Gastrocnemius medialis (tissue), 4 donors: ENCODE measurements around the gene ACKR2. TPM values are rescaled to one million over a fixed set of nuclear protein-coding genes. Genes with fewer than 3 reads are reported as not detected.

Source experiments
- ATAC-seq, 2 donors: fragments of 150-250 bp; one replicate each; pipeline ENCODE4 v1.9.1; 2016
- DNase-seq, 2 donors: peaks; one replicate each; pipeline ENCODE4 v3.0.0-alpha.2; 2019
- H3K27ac ChIP-seq, 4 donors: fragments of 200-600 bp; sonication (generic); 1 replicate in 1 of 4; 2 replicates in 3 of 4; pipeline ENCODE4 v1.5.1; 2016 to 2018; ENCODE audit warnings: mild to moderate bottlenecking in 2 of 4, moderate library complexity in 1 of 4
- H3K27me3 ChIP-seq, 3 donors: fragments of 200-600 bp; sonication (generic) in 2 of 3; 1 replicate in 1 of 3; 2 replicates in 2 of 3; pipeline versions ENCODE4 v1.5.1 to v1.6.0; 2016 to 2019; ENCODE audit warnings: mild to moderate bottlenecking in 1 of 3, moderate library complexity in 1 of 3
- H3K36me3 ChIP-seq, 2 donors: fragments of 200-600 bp; sonication (generic) in 1 of 2; one replicate each; pipeline ENCODE4 v1.5.1; 2017 to 2018
- H3K4me1 ChIP-seq, 2 donors: fragments of 200-600 bp; sonication (generic) in 1 of 2; one replicate each; pipeline ENCODE4 v1.5.1; 2016 to 2017; ENCODE audit warnings: mild to moderate bottlenecking in 2 of 2
- H3K4me3 ChIP-seq, 4 donors: fragments of 200-600 bp; sonication (generic) in 3 of 4; 1 replicate in 1 of 4; 2 replicates in 3 of 4; pipeline ENCODE4 v1.5.1; 2016 to 2019; ENCODE audit warnings: mild to moderate bottlenecking in 2 of 4
- H3K9me3 ChIP-seq, 3 donors: fragments of 200-600 bp; sonication (generic) in 2 of 3; 1 replicate in 1 of 3; 2 replicates in 2 of 3; pipeline ENCODE4 v1.5.1; 2016 to 2019
- CTCF ChIP-seq, 5 experiments: fragments of 450-650 bp in 3 of 5; fragments of 200-600 bp in 2 of 5; sonication (generic) in 2 of 5; IDR thresholded peaks in 4 of 5; conservative IDR thresholded peaks in 1 of 5; 1 replicate in 4 of 5; 2 replicates in 1 of 5; pipeline ENCODE4 v1.5.1; 2016 to 2019; ENCODE audit warnings: antibody characterized with exemption in 5 of 5, mild to moderate bottlenecking in 3 of 5, moderate library complexity in 3 of 5
- POLR2A ChIP-seq, 2 donors: fragments of 450-650 bp; IDR thresholded peaks; one replicate each; pipeline ENCODE4 v1.6.1; 2017; ENCODE audit warnings: antibody characterized with exemption in 2 of 2, mild to moderate bottlenecking in 2 of 2, moderate library complexity in 2 of 2
- in situ Hi-C, 4 donors: fragments of 200-750 bp; cut with MboI; loops; one replicate each; pipeline versions ENCODE4 v1.15.0 to v1.8.0; 2017; ENCODE audit warnings: low sequenced_read_pairs in 4 of 4
- intact Hi-C: fragments of 100-400 bp; cut with DNase I; formaldehyde crosslinking; loops from one replicate; pipeline ENCODE4 v1.15.1; 2023; ENCODE audit warnings: low total_unique reads
- total RNA-seq, 4 donors: library from RNA; depleted of rRNA; stranded (reverse); fragments of >200 nt; gene quantifications; one replicate each; pipeline versions ENCODE4 v1.1.0 to v1.2.3, GENCODE V29; 2016

Gene ACKR2
- total RNA-seq, 4 donors from 2014 or later = 0.23 to 1.1 (median 0.51) TPM; not detected in 1

DNA sequence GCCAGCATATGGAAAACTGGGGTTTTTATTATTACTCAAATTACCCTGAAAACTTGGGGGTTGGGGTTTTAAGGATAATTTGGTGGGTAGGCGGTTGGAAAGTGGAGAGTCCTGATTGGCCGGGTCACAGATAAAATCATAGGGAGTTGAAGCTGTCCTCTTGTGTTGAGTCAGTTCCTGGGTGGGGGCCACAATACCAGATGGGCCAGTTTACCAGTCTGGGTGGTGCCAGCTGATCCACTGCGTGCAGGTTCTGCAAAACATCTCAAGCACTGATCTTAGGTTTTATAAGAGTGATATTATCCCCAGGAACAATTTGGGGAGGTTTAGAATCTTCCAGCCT, 91.8 kb downstream of the ACKR2 start:
- Histone ChIP-seq H3K27me3 (no peaks in the 10 kb centered on the region), H3K9me3 (no peaks in the 10 kb centered on the region), H3K36me3 (no peaks in the 10 kb centered on the region), H3K27ac (no peak overlapping the region), H3K4me1 (no peaks in the 10 kb centered on the region), H3K4me3 (no peak overlapping the region)
- DNase-seq (no peak), ATAC-seq (no peak)
- intact Hi-C loops (no loop called here), in situ Hi-C loops (no loop called here)
- no peak for TF ChIP-seq CTCF (IDR thresholded peaks at IDR 0.05 in 4 of 5, conservative IDR thresholded peaks at IDR 0.05 in 1 of 5)

DNA sequence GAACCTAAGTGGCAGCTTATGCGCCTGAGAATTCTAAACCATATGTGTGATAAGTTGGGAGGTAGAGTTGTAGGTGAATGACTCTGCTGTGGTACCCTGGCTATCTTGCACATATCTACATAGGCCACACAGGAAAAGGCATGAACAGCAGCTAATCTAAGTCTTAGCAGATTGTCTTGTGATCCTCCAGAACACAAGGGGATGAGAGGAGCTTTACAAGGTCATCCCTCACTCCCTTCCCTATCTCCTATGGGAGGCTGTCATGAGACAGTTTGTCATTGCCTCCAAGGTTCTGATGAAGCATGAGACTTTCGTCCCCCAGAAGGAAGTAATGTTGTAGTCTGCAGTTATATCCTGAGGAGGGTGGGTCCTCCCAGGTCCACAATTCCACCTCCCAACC, 93.0 kb downstream of the ACKR2 start:
- ATAC-seq (no peak), DNase-seq (no peak)
- no peaks in the 10 kb centered on the region for H3K27me3 ChIP-seq
- H3K4me3 ChIP-seq = no peak overlapping the region
- H3K27ac ChIP-seq = no peak overlapping the region
- intact Hi-C loops (no loop called here), in situ Hi-C loops (no loop called here)
- H3K9me3 ChIP-seq = no peaks in the 10 kb centered on the region
- peaks cover 6 to 8% of the 10 kb centered on the region in 2 donors for H3K4me1 ChIP-seq
- TF ChIP-seq POLR2A (IDR thresholded peaks at IDR 0.05) (no peak), CTCF (IDR thresholded peaks at IDR 0.05 in 4 of 5, conservative IDR thresholded peaks at IDR 0.05 in 1 of 5) (no peak)
- no peaks in the 10 kb centered on the region for H3K36me3 ChIP-seq

DNA sequence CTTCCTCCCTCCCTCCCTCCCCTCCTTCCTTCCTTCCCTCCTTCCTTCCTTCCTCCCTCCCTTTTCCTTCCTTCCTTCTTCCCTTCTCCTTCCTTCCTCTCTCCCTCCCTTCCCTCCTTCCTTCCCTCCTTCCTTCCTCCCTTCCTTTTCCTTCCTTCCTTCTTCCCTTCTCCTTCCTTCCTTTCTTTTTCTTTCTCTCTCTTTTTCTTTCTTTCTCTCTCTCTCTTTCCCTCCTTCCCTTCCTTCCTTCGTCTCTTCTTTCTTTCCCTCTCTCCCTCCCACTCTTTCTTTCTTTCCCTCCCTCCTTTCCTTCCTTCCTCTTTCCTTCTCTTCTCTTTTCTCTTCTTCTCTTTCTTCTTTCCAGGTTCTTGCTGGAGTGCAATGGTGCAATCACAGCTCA, 94.8 kb downstream of the ACKR2 start:
- TF ChIP-seq CTCF (IDR thresholded peaks at IDR 0.05 in 4 of 5, conservative IDR thresholded peaks at IDR 0.05 in 1 of 5) (no peak), POLR2A (IDR thresholded peaks at IDR 0.05) (no peak)
- Histone ChIP-seq H3K4me1 (peaks cover 6 to 8% of the 10 kb centered on the region in 2 donors), H3K27me3 (no peaks in the 10 kb centered on the region), H3K9me3 (no peaks in the 10 kb centered on the region), H3K27ac (no peak overlapping the region), H3K4me3 (no peak overlapping the region), H3K36me3 (peaks cover 0 to 7% of the 10 kb centered on the region in 2 donors)
- DNase-seq = no peak
- intact Hi-C loops = no loop called here
- no peak for ATAC-seq
- in situ Hi-C loops = no loop called here

GRCh38 chr3:42905740-42906069, 96.5 kb downstream of the ACKR2 start:
- no peak for TF ChIP-seq POLR2A (IDR thresholded peaks at IDR 0.05)
- H3K27me3 ChIP-seq = no peaks in the 10 kb centered on the region
- H3K4me3 ChIP-seq = peak overlapping the region; percentile 64 to 71 (median 67)
- peaks cover 0 to 12% of the 10 kb centered on the region in 2 donors for H3K36me3 ChIP-seq
- no peak for DNase-seq
- intact Hi-C loops = no loop called here
- H3K4me1 ChIP-seq = peaks cover 6 to 8% of the 10 kb centered on the region in 2 donors
- H3K9me3 ChIP-seq = peaks cover 0 to 4% (median 0%) of the 10 kb centered on the region in 3 donors
- peak overlapping the region in 2 of 4 donors; percentile 2 to 38 for H3K27ac ChIP-seq
- ATAC-seq = peak in 1 of 2 donors; percentile 33
- in situ Hi-C loops = no loop called here

DNA sequence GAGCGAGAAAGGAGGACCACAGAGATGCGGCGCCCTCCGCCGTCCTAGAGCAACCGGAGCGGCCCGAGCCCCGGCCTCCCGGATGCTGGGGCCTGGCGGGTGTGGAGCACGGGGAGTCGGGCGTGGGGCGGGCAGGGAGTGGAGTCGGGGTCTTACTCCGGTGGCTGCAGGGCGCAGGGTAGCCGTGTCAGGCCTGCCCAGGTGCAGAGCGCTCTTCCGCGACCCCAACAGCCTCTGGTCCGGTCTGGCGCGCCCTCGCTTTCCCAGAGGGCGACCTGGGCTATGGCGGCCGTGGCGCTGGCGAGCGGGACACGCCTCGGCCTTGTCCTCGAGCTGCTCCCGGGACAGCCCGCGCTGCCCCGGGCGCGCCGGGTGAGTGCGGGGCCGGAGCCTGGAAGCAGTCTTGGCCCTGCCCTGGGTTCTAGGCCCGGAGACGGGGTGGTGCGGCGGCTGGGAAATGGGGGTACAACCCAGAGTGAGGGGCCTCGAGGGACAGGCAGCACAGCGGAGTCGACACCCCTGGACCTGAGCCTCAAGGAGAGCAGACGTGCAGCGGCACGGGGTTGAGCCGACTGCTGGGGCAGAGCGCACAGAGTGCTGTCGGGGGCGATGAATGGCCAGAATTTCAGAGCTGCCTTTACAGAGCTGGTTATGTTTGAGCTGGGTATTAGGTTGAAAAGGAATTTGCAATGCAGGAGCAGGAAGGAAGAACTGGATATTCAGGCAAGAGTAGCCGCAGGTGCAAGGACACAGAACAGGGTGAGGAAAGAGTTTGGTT, 97.0 kb downstream of the ACKR2 start, which contains the start of gene ZNF662:
Gene ZNF662 (plus strand): TSS at position 73 of the 778 bp plus-strand sequence. CDS start 1,973 bp downstream, outside the sequence.
- H3K27me3 ChIP-seq = no peaks in the 10 kb centered on the region
- H3K36me3 ChIP-seq = peaks cover 0 to 17% of the 10 kb centered on the region in 2 donors
- peak within 1 kb of the TSS; percentile 2 to 42 (median 26) for H3K27ac ChIP-seq
- intact Hi-C loops (no loop called here), in situ Hi-C loops (no loop called here)
- H3K4me3 ChIP-seq = peak within 1 kb of the TSS; percentile 64 to 71 (median 67)
- peak; percentile 4 to 19 for DNase-seq
- H3K4me1 ChIP-seq = peaks cover 6 to 8% of the 10 kb centered on the region in 2 donors
- ATAC-seq = peak; percentile 80 to 85
- peaks cover 0 to 8% (median 0%) of the 10 kb centered on the region in 3 donors for H3K9me3 ChIP-seq
- no peak for TF ChIP-seq CTCF (IDR thresholded peaks at IDR 0.05 in 4 of 5, conservative IDR thresholded peaks at IDR 0.05 in 1 of 5)
- no peak for TF ChIP-seq POLR2A (IDR thresholded peaks at IDR 0.05)
